Medulla oblongata (tissue), 1 donor: ENCODE results near the gene CNN1.
"Not testable (repeated sequence)": the region's sequence is repeated elsewhere in the genome, so short reads cannot be mapped to it uniquely, and the experiment has no call there.

ENCODE experiments used
- DNase-seq: peaks from one replicate; pipeline ENCODE4 v3.0.0-alpha.2; 2015; ENCODE audit errors: extremely low spot score

Gene CNN1

GRCh38 chr19:11564082-11564807 lies 25.6 kb downstream of the CNN1 start:
- not testable (repeated sequence) for DNase-seq

- DNase-seq = not testable (repeated sequence)
These were observed 27.0 kb downstream of the CNN1 start for GRCh38 chr19:11565649-11565980.

- no peak for DNase-seq
These were observed 27.5 kb downstream of the CNN1 start for GRCh38 chr19:11566164-11566563.

GRCh38 chr19:11570039-11570462 lies 31.4 kb downstream of the CNN1 start:
- DNase-seq = no peak

- DNase-seq = not testable (repeated sequence)
These were observed 34.7 kb downstream of the CNN1 start for GRCh38 chr19:11573354-11573753.

GRCh38 chr19:11573763-11574162 lies 35.1 kb downstream of the CNN1 start:
- not testable (repeated sequence) for DNase-seq

- no peak for DNase-seq
These were observed 36.0 kb downstream of the CNN1 start for GRCh38 chr19:11574689-11575088.

GRCh38 chr19:11576227-11576626 lies 37.6 kb downstream of the CNN1 start:
- DNase-seq = no peak

GRCh38 chr19:11577451-11578257 lies 39.0 kb downstream of the CNN1 start, which contains the start of gene ACP5:
Gene ACP5, minus strand, starts transcription at chr19:11577645. Its CDS starts 328 bp downstream, at chr19:11577317.
- DNase-seq = no peak

- peak; percentile 43 for DNase-seq
These were observed 39.8 kb downstream of the CNN1 start for GRCh38 chr19:11578258-11579142.

- no peak for DNase-seq
These were observed 41.5 kb downstream of the CNN1 start for GRCh38 chr19:11580116-11580515.

GRCh38 chr19:11581740-11582139 lies 43.1 kb downstream of the CNN1 start:
- no peak for DNase-seq

GRCh38 chr19:11586331-11586730 lies 47.7 kb downstream of the CNN1 start:
- DNase-seq = no peak

- DNase-seq = peak; percentile 74
These were observed 48.8 kb downstream of the CNN1 start for GRCh38 chr19:11587302-11587974.

GRCh38 chr19:11587975-11588631 lies 49.5 kb downstream of the CNN1 start:
- no peak for DNase-seq

GRCh38 chr19:11594084-11594483 lies 55.4 kb downstream of the CNN1 start:
- DNase-seq = no peak

- no peak for DNase-seq
These were observed 57.5 kb downstream of the CNN1 start for GRCh38 chr19:11596156-11596555.

GRCh38 chr19:11597202-11598102 lies 58.8 kb downstream of the CNN1 start, which contains the start of gene ZNF627:
Gene ZNF627, plus strand, starts transcription at chr19:11597483. Its CDS starts 145 bp downstream, at chr19:11597628.
- peak; percentile 99 for DNase-seq

GRCh38 chr19:11598103-11598483 lies 59.4 kb downstream of the CNN1 start:
- DNase-seq = no peak

- no peak for DNase-seq
These were observed 60.1 kb downstream of the CNN1 start for GRCh38 chr19:11598746-11599145.
